Measurements from ENCODE around the gene HDAC11.
"Not testable (repeated sequence)": the region's sequence is repeated elsewhere in the genome, so short reads cannot be mapped to it uniquely, and the experiment has no call there.

The HDAC11 gene

DNA sequence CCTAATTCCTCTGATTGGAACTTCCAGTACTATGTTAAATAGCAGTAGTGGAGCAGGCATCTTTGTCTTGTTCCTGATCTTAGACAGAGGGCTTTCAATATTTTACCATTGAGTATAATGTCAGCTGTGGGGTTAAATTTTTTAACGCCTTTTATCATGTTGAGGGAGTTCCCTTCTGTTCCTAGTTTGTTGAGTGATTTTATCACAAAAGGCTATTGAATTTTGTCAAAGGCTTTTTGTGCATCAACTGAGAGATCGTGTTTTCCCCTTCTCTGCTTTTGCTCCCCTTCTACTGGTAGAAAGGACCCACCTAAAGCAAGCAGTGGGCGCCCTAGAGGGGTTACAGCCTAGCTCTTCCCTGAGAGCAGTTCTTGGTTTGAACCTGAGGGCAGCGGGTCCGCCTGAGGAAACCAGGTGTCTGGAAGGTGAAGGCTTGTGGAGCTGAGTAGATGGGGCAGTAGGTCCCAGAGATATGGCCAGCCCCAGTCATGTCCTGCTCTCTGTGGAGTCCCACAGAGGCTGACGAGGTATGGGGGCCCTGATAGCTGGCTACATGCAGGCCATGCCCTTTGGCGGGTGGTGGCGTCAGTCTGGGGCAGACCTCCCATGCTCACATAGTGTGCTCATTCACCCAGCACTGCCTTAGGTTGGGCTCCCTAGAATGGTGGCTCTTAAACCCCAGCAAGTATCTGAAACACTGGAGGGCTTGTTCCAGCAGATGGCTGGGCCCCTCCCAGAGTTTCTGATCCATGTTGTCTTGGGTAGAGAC lies 11.3 kb downstream of the HDAC11 start:
- DNase-seq: peak in 4 of 10 donors; percentile 32 to 81 (median 56)
- intact Hi-C loops (cut with DNase I): loop anchor here (5.0 kb wide), 1 partner anchor 399 kb away; no protein-coding TSS in a partner anchor

DNA sequence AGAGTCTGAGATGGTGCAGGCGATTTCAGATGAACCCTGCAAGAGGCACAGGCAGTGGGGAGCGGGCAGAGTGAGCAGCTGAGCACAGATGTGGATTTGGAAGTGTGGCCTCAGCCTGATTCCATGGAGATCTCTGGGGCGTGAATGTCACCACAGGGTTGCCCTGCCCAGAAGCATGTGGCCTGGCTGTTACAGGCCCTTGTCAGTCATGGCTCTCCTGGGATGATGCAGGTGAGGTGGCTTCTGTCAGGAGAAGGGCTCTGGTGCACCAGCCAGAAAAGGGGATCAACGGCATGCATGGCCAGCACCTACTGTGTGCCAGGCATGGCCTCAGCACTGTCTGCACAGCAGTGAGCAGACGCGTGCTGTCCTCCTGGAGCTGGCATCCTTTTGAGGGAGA lies 11.9 kb downstream of the HDAC11 start:
- intact Hi-C loops (cut with DNase I): loop anchor here (5.0 kb wide), 1 partner anchor 400 kb away; no protein-coding TSS in a partner anchor
- peak in 3 of 10 donors; percentile 50 to 63 (median 54) for DNase-seq

DNA sequence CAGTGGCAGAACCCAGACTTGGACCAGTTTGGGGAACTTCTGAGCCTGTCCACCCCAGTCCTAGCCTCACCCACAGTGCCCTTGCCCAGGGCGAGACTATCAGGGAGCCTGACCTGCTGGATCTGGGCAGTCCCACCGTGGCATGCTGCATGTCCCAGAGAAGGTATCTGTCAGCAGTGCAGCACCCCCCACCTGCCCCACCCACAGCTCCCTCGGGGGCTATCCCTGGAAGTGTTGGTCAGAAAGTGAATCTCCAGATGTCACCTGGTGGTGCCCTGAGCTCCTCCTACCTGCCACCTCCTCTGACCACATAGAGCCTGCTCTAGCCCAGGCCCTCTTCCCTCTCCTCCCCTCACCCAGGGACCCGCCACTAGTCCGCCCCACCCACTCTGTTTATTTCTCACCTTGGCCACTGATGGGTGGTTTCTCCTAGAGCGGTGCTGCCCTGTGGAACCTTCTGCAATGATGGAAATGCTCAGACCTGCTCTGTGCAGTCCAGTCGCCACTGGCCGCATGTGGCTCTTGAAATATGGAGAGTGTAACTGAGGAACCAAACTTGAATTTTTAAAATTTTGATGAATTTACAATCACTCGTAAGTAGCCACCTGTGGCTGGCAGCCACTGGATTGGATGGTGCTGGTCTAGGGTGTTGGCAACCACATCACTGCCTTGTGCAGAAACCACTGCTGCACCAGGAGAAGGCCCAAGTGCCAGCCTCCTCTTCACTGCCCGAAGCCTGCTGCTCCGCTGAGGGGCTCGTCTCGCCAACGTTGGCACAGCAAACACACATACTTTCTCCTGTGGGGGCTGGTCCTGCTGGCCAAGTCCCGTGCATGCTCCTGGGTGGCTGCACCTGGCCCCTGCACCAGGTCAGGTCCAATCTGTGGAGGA lies 13.1 kb downstream of the HDAC11 start:
- intact Hi-C loops (cut with DNase I): loop anchor here (5.0 kb wide), 1 partner anchor 401 kb away; no protein-coding TSS in a partner anchor
- peak in 3 of 10 donors; percentile 57 to 80 (median 66) for DNase-seq

DNA sequence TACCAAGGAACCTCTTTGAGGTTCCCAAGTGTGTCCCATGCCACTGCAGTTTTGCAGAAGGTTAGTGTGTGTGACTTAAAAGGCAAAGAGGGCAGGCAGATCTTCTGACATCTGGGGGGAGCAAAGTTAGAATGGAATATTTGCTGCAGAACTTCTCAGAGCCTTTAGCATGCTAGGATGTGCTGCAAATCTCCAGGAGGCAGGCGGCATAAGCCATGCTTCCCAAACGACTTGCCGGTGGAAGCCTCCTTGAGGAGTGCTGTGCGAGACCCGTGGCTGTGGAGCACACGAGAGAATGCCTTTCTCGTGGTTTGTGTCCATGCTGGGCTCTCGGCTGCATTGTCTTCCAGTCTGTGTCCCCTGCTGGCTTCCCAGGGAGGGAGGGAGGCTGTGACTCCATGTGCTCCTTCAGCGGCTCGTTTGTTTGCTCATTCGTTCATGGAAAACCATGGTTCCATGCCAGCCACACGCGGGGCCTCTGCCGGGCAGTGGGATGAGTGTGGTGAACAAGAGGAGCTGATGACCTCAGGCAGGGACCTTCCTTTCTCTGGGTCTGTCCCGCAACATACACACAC lies 13.8 kb downstream of the HDAC11 start:
- intact Hi-C loops (cut with DNase I): loop anchor here (2.0 to 5.0 kb wide), 2 partner anchors 15 to 402 kb away; no protein-coding TSS in a partner anchor
- peak in 6 of 10 donors; percentile 50 to 95 (median 64) for DNase-seq

DNA sequence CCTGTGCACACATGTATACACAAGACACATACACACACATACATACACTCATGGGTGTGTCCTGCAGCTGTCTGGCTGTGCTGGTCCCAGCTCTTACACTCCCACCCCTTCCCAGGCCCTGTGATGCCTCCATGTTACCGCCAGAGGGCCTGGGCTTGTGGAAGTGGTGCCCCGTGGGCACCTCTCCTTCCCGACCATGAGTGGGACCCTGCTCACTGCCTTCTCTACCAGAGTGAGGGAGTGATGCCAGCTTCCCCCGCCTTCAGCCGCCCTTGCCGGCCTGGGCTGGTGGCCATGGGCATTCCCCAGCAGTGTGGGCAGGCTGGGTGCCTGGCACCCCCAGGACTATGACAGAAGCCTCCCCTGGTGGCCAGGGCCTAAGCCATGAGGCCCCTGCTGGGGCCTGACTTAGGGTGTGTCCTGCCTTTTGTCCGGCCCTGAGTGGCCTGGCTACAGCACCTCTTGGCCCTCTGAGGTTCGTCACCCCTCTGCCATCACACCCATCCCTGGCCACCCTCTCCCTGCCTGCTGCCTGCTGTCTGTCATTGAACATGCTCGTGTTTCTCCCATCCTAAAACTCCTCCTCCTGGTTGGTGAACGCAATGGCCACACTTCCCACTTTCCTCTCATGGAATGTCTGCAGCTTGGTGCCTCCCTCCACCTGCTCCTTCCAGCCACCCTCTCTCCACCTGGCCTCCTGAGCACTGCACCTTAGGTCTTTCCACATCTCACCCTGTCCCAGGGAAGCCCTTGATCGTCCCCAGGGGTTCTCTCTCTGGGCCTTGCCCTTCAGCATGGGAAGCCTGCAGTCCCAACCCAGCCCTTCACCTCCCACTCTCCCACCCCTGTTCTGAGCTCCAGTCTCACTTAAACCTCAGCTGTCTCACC lies 14.6 kb downstream of the HDAC11 start:
- intact Hi-C loops (cut with DNase I): loop anchor here (2.0 to 5.0 kb wide), 2 partner anchors 16 to 402 kb away; no protein-coding TSS in a partner anchor
- DNase-seq: peak; percentile 61 to 97 (median 80)

DNA sequence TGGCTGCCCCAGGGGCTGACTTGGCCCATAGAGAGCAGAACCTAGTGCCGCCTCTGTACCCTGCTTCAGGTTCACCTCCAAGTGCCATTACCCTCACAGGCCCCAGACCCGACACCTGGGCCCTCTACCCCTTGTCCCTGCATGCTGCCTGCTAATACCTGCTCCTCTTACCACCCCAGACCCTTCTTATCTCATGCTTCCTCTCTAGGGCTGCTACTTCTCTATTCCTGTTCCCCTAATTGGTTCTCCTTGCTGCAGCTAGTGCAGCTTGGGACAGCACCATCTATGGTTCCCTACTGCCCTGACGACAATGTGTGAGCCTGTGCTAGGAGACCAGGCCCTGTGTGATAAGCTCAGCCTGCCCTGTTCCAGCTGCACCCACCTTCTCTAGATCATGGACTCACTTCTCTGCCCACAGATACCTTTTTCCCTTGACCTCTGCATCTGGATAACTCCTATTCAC lies 15.3 kb downstream of the HDAC11 start:
- intact Hi-C loops (cut with DNase I): loop anchor here (2.0 kb wide), 1 partner anchor 17 kb away; no protein-coding TSS in a partner anchor

DNA sequence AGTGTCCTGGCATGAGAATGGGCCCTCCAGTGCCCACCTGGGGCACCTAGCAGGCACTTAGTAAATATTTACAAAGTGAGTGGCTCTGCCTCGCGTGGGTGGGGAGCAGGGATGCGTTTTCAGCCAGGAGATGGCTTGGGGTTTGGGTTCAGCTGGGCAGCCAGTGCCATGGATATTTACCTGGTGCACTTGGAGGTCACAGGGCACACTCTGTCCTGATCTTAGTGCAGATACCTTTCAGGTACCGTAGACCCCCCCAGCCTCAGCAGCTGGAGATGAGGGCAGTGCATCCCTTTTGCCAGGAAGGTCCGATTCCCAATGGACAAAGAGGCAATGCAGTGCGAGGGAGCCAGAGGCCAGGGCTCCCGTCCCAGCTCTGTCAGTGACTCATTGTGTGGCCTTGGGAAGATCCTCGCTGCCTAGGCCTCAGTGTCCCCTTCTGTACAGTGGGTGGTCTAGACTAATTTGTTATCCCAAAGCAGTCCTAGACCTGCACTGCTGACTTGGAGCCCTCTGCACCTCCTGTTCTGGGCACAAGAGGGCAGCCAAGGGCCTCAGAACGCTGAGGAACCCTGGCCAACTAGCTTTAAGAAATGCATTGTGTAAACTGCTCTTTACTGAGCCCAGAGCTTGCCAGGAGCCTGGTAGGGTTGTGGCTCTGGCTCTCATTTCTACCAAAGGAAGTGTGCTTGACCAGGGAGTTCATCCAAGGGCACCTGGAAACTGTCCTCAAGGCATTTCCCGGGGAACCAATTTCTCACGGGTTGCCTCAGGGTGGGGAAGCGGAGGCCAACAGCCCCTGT lies 16.0 kb downstream of the HDAC11 start:
- intact Hi-C loops (cut with DNase I): loop anchor here (1.0 to 2.0 kb wide), 2 partner anchors 17 to 154 kb away; no protein-coding TSS in a partner anchor
- DNase-seq: peak; percentile 79 to 97 (median 84)

More for the DNA sequence above, 15.3 kb downstream of the HDAC11 start:
- DNase-seq: peak in 3 of 10 donors; percentile 31 to 61 (median 40)

DNA sequence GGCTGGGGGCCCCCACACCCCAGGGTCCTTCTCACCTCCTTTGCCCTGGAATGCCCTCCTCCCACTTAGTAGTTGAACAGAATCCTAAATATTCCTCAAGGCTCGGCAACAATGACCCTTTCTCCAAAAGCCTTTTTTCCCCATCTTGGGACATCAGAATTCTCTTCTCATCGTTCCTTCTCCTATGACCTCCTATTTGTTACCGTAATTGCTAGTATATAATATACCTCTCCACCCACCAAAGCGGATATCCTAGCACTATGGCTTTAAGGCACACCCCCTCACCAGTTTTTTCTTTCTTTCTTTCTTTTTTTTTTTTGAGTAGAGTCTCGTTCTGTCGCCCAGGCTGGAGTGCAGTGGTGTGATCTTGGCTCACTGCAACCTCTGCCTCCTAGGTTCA lies 16.8 kb downstream of the HDAC11 start:
- intact Hi-C loops (cut with DNase I): loop anchor here (1.0 kb wide), 1 partner anchor 153 kb away; no protein-coding TSS in a partner anchor
- peak in 2 of 10 donors; percentile 14 to 55 for DNase-seq

DNA sequence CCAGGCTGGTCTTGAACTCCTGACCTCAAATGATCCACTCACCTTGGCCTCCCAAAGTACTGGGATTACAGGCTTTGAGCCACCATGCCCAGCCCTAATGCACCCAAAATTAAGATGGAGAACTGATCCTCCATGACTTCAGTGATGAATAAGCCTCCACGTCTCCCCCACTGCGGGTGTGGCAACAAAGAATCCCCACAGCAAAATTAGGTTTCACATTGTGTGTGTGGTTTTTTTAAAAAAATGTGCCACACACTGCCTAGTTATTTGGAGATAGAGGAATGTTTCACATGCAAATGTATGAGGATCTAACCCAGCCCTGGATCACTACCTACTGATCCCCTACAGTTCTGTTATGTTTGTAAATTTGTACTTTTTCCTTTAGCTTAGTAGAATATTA lies 17.3 kb downstream of the HDAC11 start:
- DNase-seq: peak in 1 of 10 donors; percentile 15
- intact Hi-C loops (cut with DNase I): no loop called here

DNA sequence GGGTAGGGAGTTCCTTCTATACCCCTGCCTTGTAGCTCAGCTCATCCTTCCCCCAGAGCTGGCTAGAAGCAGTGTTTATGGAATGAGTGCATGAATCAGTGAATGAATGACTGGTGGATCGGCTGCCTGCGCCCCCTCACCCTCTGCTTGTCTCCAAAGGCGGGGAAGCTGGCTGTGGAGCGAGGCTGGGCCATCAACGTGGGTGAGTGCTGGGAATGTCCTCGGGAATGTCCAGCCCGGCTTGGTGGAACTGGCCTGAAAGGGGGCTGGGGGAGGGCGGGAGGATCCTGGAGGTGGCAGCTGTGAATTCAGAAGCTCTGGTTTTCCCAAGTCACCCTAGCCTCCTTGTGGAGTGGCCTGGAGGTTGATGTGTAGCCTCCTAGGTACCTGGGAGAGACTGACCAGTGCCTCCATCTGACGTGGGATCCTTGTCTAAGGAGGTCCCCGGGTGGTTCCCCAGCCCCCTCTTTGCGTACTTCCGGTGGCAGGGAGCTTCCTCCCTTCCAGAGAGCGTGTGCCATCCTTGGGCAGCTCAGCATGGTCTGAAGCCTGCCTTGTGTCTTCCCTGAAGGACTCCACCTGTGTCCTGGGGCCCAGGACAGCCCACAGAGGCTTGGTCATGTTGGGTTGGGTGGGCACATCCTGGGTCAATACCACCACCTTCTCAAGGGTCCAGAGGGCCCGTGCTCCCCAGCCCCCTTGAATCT lies 18.4 kb downstream of the HDAC11 start:
- intact Hi-C loops (cut with DNase I): no loop called here
- DNase-seq: peak in 3 of 10 donors; percentile 77 to 90 (median 83)

DNA sequence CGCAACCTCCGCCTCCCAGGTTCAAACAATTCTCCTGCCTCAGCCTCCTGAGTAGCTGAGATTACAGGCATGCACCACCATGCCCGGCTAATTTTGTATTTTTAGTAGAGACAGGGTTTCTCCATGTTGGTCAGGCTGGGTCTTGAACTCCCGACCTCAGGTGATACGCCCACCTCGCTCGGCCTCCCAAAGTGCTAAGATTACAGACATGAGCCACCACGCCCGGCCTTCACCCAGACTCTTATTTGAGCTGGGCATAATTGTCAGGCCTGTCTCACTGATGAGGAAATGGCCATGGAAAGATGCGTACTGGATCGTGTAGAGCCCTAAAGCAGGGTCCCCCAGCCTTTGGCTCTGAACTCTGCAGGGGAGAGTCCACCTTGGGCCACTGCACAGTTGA lies 19.1 kb downstream of the HDAC11 start:
- intact Hi-C loops (cut with DNase I): not testable (repeated sequence)
- peak in 3 of 10 donors; percentile 25 to 71 (median 46) for DNase-seq

DNA sequence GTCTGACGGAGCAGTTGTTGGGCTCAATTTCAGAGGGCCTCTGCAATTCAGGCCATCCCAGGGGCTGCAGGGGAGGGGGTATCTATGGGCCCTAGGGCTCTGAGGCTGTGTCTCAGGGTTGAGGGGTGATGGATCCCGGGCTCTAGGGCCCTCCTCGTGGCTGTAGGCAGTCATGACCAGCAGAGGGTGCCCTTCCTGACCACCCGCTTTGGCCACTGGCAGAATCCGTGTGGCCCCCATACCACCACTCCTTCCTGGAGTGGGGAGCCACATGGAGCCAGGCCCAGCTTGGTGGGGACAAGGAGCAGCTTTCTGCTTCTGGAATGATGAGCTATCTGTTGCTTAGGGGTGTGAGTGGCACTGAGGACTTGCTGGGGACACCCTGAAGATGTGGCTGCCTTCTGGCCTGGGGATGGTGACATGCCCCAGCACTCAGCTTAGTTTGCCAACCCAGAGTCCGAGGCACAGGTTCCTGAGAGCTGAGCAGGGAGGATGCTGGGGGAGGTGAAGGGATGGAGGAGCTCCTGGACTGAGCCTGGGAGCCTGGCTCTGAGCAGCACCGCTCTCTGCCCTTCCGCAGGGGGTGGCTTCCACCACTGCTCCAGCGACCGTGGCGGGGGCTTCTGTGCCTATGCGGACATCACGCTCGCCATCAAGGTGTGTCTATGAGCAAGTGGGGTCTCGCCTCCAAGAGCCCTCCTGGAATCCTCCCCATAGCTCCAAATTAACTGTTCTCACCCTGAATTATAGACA lies 20.2 kb downstream of the HDAC11 start:
- peak in 3 of 10 donors; percentile 73 to 83 (median 81) for DNase-seq
- intact Hi-C loops (cut with DNase I): no loop called here

DNA sequence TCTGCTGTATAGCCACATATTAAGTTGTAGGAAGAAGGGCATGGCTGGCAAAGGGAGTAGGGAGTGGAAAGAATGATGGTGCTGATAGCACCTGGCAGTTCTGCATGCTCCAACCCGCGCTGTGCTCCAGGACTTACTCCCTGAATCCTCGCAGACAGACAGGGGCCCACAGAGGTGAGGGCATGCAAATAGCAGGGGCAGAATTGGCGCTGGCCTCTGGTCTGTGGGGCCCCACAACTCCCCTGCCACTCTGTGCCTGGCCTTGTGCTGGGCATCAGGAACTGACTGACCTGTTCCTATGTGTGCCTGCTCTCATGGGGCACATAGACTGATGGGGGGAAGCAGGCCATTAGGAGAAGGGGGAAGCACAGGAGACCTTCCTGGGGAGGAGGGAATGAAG lies 20.9 kb downstream of the HDAC11 start:
- DNase-seq: peak in 2 of 10 donors; percentile 22 to 61
- intact Hi-C loops (cut with DNase I): no loop called here

DNA sequence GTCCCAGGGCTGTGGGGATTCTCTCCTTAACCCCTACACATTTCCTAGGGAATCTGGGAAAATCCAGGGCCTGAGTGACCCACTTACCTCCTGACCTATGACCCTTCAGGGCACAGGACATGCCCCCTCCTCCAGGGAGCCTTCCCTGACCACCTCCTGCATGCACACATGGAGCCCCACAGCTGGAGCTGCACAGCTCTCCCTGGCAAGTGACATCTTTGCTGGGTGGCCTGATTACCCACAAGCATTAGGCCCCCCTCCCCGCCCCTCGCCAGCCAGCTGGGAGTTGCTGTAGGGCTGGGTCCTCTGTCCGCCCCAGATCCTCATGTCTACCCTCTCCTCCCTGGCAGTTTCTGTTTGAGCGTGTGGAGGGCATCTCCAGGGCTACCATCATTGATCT lies 21.4 kb downstream of the HDAC11 start:
- intact Hi-C loops (cut with DNase I): no loop called here
- DNase-seq: peak in 3 of 10 donors; percentile 37 to 55 (median 39)

DNA sequence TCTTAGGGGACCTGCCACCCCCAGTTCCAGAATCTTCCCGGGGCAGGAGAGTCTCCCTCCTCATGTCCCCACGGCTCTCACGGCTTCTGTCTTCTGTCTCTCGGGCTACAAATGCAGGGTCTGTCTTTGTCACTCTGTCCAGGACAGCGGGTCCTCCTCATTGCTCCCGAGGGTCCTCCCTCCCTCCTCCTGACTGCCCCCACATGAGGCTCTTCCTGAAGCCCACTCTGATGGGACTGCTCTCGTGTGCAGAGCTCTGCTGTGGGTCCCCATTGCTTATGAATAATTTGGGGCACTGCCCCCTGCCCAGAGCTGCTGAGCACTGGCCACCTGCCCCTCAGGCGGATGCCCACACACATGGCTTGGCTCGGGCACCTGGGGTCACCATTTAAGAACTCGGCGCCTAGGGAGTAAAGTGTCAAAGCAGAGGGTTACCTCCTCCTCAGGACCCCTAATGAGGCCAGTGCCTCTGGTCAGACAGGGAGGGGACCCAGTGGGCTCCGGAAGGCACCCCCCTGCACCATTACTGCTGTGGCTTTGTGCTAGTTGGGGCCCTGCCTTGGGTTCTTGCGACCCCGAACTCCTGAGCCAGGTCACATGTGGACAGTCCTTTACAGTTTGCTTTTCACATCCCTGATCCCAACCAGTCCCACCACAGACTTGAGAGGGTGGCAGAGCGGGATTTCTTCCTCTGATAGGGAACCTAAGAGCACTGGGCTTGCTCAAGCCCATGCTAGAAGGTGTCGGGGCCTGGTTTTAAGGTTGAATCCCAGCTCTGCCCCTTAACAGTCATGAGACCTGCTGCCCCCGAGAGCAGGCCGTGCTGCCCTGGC lies 22.1 kb downstream of the HDAC11 start:
- DNase-seq: peak in 3 of 10 donors; percentile 33 to 61 (median 47)
- intact Hi-C loops (cut with DNase I): no loop called here

DNA sequence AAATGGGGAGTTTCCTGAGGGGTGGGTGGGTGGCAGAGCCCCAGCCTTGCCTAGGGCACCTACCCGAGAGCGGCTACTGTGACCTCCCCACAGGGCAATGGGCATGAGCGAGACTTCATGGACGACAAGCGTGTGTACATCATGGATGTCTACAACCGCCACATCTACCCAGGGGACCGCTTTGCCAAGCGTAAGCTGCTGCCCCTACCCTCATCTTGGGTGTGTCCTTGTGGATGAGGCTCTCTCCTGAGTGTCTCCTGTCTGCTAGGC lies 22.6 kb downstream of the HDAC11 start:
- intact Hi-C loops (cut with DNase I): no loop called here
- peak in 2 of 10 donors; percentile 38 to 41 for DNase-seq
